ENCODE results near the gene EMID1. TPM values are rescaled to one million over a fixed set of nuclear protein-coding genes. Genes with fewer than 3 reads are reported as not detected.
"Not testable (repeated sequence)": the region's sequence is repeated elsewhere in the genome, so short reads cannot be mapped to it uniquely, and the experiment has no call there.

Gene EMID1
- total RNA-seq, 2 donors from 2014 or later: not detected

DNA sequence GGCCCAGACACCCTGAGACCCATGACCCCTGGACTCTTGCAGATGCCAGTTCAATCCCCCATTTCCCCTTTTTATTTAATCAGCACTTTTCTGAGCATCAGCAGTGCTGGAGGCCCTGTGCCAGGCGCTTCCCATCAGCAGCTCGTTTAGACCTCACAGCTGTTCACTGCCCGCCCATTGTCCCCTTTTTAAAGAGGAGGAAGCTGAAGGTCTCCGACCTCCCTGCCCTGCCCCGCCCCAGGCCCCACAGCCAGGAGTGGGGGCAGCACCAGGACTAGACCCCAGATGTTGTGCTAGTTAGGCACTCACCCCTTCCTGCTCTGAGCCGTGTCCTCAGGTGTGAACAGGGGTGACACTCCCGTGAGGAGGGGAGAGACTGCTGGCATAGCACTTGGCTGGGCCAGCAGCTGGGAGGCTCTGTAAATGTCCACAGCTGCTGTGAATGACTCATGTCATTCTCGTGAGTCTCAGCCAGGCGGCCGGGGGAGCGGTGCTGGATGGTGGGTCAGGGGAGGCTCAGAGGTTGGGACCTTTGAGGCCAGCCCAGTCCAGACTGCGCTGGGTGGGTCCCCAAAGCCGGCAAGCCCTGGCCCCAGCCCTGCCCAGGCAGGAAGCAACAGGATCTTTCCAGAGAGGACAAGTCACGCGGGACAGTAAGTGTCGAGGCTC lies 19.9 kb downstream of the EMID1 start:
- no peak for ATAC-seq (replicated peaks)
- Mint-ChIP-seq H3K9me3 (no peaks in the 10 kb centered on the region), H3K4me3 (no peak overlapping the region)

GRCh38 chr22:29226351-29226981 lies 20.8 kb downstream of the EMID1 start:
- Mint-ChIP-seq H3K27ac (no peak overlapping the region), H3K4me3 (no peak overlapping the region), H3K27me3 (no peaks in the 10 kb centered on the region), H3K9me3 (no peaks in the 10 kb centered on the region), H3K36me3 (ENCODE audit: low read depth) (no peaks in the 10 kb centered on the region), H3K4me1 (no peaks in the 10 kb centered on the region)
- ATAC-seq (replicated peaks): no peak

More for the DNA sequence above, 19.9 kb downstream of the EMID1 start:
- no peaks in the 10 kb centered on the region for H3K4me1 Mint-ChIP-seq
- no peak overlapping the region for H3K27ac Mint-ChIP-seq
- H3K36me3 Mint-ChIP-seq (ENCODE audit: low read depth): no peaks in the 10 kb centered on the region
- no peaks in the 10 kb centered on the region for H3K27me3 Mint-ChIP-seq

GRCh38 chr22:29230972-29231875 lies 25.5 kb downstream of the EMID1 start:
- no peak overlapping the region for H3K4me3 Mint-ChIP-seq
- no peak overlapping the region for H3K27ac Mint-ChIP-seq
- H3K9me3 Mint-ChIP-seq: no peaks in the 10 kb centered on the region
- ATAC-seq (replicated peaks): no peak
- H3K4me1 Mint-ChIP-seq: no peaks in the 10 kb centered on the region
- H3K27me3 Mint-ChIP-seq: no peaks in the 10 kb centered on the region
- no peaks in the 10 kb centered on the region for H3K36me3 Mint-ChIP-seq (ENCODE audit: low read depth)

DNA sequence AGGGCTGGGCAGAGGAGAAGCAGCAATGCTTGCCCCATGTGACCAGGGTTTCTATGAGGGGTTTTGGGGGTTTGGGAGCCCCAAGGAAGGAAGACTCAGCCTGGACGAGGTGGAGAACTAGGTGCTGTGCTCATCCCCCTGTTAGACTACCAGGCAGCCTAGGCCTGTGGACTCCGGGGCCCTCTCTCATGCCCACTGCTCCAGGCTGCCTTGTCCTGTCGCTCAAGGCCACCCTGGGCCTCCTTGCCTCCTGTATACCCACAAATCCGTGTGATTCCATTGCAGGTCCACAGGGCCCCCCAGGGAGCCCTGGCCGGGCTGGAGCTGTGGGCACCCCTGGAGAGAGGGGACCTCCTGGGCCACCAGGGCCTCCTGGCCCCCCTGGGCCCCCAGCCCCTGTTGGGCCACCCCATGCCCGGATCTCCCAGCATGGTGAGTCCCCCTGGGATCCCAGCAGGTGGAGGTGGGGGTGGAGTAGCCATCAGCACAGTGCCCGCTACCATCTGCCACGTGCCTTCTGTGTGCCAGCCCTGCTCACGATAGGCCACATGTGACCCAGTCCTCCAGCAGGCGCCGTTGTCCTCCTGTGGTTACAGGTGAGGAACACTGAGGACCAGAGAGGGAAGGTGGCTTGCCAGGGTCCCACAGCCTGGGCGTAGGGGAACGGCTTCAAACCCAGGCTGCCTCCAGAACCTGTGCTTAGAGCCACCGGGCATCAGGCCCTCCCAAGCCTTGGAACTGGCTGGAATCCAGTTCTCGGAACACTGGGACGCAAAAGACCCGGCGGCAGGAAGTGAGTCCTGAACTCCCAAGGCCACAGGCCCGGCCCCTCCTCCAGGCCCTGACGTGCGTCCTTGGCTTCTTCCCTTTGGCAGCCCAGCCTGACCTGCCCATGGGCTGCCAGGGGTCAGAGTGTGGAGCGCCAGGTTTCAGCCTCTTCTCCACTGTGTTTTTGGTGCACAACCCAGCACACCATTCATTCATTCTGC lies 26.6 kb downstream of the EMID1 start:
- no peak for ATAC-seq (replicated peaks)
- no peak overlapping the region for H3K27ac Mint-ChIP-seq
- no peak overlapping the region for H3K4me3 Mint-ChIP-seq
- H3K27me3 Mint-ChIP-seq: no peaks in the 10 kb centered on the region
- H3K4me1 Mint-ChIP-seq: no peaks in the 10 kb centered on the region
- H3K36me3 Mint-ChIP-seq (ENCODE audit: low read depth): no peaks in the 10 kb centered on the region
- no peaks in the 10 kb centered on the region for H3K9me3 Mint-ChIP-seq

DNA sequence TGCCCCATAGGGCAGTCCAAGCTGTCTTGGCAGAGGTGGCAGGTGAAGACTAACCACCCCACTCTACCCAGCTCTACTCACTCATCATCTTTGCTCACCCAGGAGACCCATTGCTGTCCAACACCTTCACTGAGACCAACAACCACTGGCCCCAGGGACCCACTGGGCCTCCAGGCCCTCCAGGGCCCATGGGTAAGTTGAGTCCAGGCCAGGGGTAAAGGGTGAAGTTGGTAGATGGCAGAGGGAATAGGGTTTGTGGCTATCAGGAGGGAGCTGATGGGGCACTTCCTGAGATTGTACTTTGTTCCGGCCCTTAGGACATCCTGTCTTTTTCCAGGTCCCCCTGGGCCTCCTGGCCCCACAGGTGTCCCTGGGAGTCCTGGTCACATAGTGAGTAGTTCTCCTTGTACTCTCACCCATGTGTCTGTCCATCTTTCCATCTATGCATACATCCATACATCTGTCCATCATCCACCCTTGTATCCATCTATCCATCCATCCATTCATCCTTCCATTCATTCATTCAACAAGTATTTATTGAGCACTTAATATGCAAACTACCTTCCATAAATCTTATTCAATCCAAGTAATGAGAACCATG lies 27.7 kb downstream of the EMID1 start:
- no peak overlapping the region for H3K4me3 Mint-ChIP-seq
- no peaks in the 10 kb centered on the region for H3K36me3 Mint-ChIP-seq (ENCODE audit: low read depth)
- ATAC-seq (replicated peaks): no peak
- no peaks in the 10 kb centered on the region for H3K27me3 Mint-ChIP-seq
- no peaks in the 10 kb centered on the region for H3K4me1 Mint-ChIP-seq
- no peak overlapping the region for H3K27ac Mint-ChIP-seq
- no peaks in the 10 kb centered on the region for H3K9me3 Mint-ChIP-seq

DNA sequence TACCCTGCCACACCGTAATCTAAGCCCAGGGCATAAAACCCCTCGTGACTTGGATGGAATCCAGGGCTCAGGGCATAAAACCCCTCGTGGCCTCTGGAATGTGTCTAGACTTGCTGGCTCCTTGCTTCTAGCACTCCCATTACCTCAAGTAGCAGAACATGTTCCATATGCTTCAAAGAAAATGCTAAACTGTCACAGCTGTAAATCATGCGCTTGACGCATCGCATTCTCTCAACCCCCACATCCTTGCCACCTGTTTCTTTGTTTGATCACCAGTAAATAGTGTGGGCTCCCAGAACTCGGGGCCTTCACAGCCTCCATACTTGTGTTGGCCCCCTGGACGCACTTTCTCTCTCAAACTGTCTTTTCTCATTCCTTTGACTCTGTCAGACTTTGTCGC lies 34.8 kb downstream of the EMID1 start:
- H3K27me3 Mint-ChIP-seq: peaks cover 12% of the 10 kb centered on the region
- H3K27ac Mint-ChIP-seq; H3K4me3 Mint-ChIP-seq; H3K9me3 Mint-ChIP-seq; H3K4me1 Mint-ChIP-seq; H3K36me3 Mint-ChIP-seq (ENCODE audit: low read depth); ATAC-seq (replicated peaks): not testable (repeated sequence)

- H3K4me1 Mint-ChIP-seq: no peaks in the 10 kb centered on the region
- H3K27me3 Mint-ChIP-seq: peaks cover 12% of the 10 kb centered on the region
- H3K36me3 Mint-ChIP-seq (ENCODE audit: low read depth): no peaks in the 10 kb centered on the region
- peaks cover 9% of the 10 kb centered on the region for H3K9me3 Mint-ChIP-seq
- H3K4me3 Mint-ChIP-seq: no peak overlapping the region
- no peak overlapping the region for H3K27ac Mint-ChIP-seq
- ATAC-seq (replicated peaks): no peak
Measured at GRCh38 chr22:29243874-29244446, 38.3 kb downstream of the EMID1 start.

DNA sequence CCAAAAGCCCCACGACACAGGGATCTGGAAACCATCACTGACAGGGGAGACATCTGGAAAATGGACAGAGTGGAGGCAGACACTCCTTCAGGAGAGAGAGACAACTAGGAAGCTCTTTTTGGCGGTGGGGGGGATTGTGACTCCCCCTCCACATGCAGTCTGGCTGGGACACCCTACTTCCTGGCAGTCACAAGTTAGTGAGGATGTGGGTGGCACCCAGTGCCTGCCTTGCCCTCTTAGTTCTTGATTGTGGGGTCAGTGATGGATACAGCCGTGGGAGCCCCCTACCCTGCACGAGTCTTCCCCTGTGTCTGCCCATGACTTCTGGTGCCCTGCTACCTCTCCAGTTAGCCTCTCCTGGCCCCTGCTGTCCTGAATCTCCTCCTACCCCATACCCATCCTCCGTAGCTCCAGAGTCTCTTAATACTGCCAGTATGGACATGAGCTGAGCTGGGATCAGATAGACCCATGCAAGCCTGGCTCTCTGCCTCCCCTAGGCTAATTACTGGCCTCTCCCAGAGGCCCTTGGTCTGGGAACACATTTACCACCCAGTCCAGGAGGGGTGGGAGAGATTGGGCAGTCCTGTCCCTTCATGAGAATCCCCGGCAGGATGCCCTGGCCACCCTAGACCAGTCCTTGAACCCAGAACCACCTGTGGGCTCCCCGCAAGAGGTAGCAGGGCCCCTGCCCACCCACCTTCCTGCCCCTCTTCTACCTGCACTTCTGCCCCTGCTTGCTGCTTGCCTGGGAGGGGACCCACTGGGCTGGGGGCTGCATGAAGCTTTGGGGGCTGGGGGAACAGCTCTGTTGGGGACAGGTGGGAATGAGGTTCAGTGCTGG lies 39.3 kb downstream of the EMID1 start:
- peaks cover 12% of the 10 kb centered on the region for H3K27me3 Mint-ChIP-seq
- no peak overlapping the region for H3K27ac Mint-ChIP-seq
- H3K4me1 Mint-ChIP-seq: no peaks in the 10 kb centered on the region
- ATAC-seq (replicated peaks): no peak
- no peaks in the 10 kb centered on the region for H3K36me3 Mint-ChIP-seq (ENCODE audit: low read depth)
- no peak overlapping the region for H3K4me3 Mint-ChIP-seq
- H3K9me3 Mint-ChIP-seq: peaks cover 6% of the 10 kb centered on the region

DNA sequence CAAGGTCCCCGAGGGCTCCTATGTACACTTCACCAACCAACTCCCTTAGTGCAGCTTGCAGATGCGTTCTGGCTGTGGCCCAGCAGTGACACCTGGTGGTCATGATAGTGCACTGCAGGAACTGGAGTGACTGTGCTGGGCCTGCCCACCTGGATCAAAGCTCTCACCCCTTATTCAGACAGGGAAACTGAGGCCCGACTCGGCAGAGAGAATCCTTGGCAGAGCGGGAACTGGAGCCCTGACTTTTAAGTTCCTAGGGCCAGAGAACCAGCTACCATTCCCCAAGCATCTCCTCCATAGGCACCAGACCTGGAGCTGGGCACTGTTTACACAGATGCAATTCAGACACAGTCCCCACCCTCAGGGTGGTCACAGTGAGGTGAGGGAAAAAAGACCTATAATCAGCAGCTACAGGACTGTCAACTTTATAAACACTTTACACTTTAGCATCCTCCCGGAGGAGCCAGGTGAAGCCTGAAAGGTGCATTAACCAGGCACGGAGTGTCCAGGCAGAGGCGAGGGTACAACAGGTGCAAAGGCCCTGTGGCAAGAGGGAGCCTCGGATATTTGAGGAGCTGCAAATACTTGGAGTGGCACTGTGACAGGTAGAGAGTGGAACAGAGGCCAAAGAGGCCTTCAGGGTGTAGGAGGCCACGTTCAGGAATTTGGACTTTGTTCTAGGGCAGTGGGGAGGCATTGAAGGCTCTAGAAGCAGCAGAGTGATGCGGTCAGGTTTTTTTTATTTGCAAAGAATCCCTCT lies 40.1 kb downstream of the EMID1 start:
- peak; percentile 90 for ATAC-seq (replicated peaks)
- no peak overlapping the region for H3K4me3 Mint-ChIP-seq

DNA sequence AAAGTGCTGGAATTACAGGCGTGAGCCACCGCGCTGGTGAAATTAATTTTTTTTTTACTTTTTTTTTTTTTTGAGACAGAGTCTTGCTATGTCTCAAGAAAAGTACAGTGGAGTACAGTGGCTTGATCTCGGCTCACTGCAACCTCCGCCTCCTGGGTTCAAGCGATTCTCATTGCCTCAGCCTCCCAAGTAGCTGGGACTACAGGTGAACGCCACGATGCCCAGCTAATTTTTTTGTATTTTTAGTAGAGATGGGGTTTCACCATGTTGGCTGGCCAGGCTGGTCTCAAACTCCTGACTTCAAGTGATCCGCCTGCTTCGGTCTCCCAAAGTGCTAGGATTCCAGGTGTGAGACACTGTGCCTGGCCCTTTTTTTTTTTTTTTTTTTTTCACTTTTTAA lies 42.2 kb downstream of the EMID1 start:
- not testable (repeated sequence) for H3K9me3 Mint-ChIP-seq; H3K4me1 Mint-ChIP-seq; H3K27ac Mint-ChIP-seq; H3K36me3 Mint-ChIP-seq (ENCODE audit: low read depth); ATAC-seq (replicated peaks); H3K4me3 Mint-ChIP-seq
- H3K27me3 Mint-ChIP-seq: peaks cover 12% of the 10 kb centered on the region

More for the DNA sequence above, 40.1 kb downstream of the EMID1 start:
- Mint-ChIP-seq H3K27ac (no peak overlapping the region), H3K36me3 (ENCODE audit: low read depth) (no peaks in the 10 kb centered on the region), H3K27me3 (peaks cover 12% of the 10 kb centered on the region), H3K9me3 (peaks cover 6% of the 10 kb centered on the region), H3K4me1 (no peaks in the 10 kb centered on the region)

GRCh38 chr22:29251265-29251664 lies 45.6 kb downstream of the EMID1 start:
- H3K36me3 Mint-ChIP-seq (ENCODE audit: low read depth): no peaks in the 10 kb centered on the region
- H3K4me1 Mint-ChIP-seq: no peaks in the 10 kb centered on the region
- no peak overlapping the region for H3K4me3 Mint-ChIP-seq
- no peak for ATAC-seq (replicated peaks)
- H3K9me3 Mint-ChIP-seq: no peaks in the 10 kb centered on the region
- no peaks in the 10 kb centered on the region for H3K27me3 Mint-ChIP-seq
- H3K27ac Mint-ChIP-seq: no peak overlapping the region

Data from activated T-helper 17 cell treated with anti-CD3 and anti-CD28 coated beads, Interleukin-2, amount 50 U/mL, for 72 hours (primary cell).